ENCODE measurements around the gene CNRIP1.
"Not testable (repeated sequence)": the region's sequence is repeated elsewhere in the genome, so short reads cannot be mapped to it uniquely, and the experiment has no call there.

CNRIP1 gene

GRCh38 chr2:68311033-68311432 is 8.7 kb downstream of the CNRIP1 start:
- Histone ChIP-seq H2AFZ (ENCODE audit: low read depth, low read length) (no peak overlapping the region), H3K27ac (ENCODE audit: low read length, poor library complexity, severe bottlenecking) (no peak overlapping the region), H3K9me3 (ENCODE audit: control insufficient read depth, low read length) (no peaks in the 10 kb centered on the region), H2BK15ac (ENCODE audit: low read depth, poor library complexity, severe bottlenecking) (no peak overlapping the region), H3K9ac (ENCODE audit: low read length) (peak overlapping the region; percentile 37), H3K27me3 (ENCODE audit: control insufficient read depth in 1 of 2, insufficient read depth in 1 of 2, low read length in 2 of 2) (no peaks in the 10 kb centered on the region), H3K4me3 (ENCODE audit: insufficient read depth in 1 of 2, low read depth in 1 of 2, low read length in 2 of 2) (peak overlapping the region in 1 of 2 experiments; percentile 52), H3K18ac (ENCODE audit: low read depth in 1 of 2, low read length in 2 of 2) (no peak overlapping the region), H3K4ac (ENCODE audit: low read depth in 1 of 2, low read length in 2 of 2) (no peak overlapping the region), H2AK5ac (ENCODE audit: low read length, severe bottlenecking) (no peak overlapping the region), H3K79me1 (replicated peaks; ENCODE audit: low read length, poor library complexity, severe bottlenecking) (no peaks in the 10 kb centered on the region), H4K8ac (ENCODE audit: low read length) (no peak overlapping the region), H3K23ac (ENCODE audit: low read length in 2 of 2) (no peak overlapping the region), H2BK120ac (ENCODE audit: low read depth, low read length) (no peak overlapping the region), H3K4me1 (ENCODE audit: control insufficient read depth, insufficient read depth, low read depth, low read length) (no peaks in the 10 kb centered on the region), H2BK12ac (ENCODE audit: low read length in 2 of 2) (no peak overlapping the region), H2BK5ac (ENCODE audit: low read depth, low read length, poor library complexity, severe bottlenecking) (no peak overlapping the region), H3K36me3 (ENCODE audit: control insufficient read depth in 1 of 2, insufficient read depth in 2 of 2, low read depth in 1 of 2, low read length in 2 of 2) (peaks cover 0 to 28% of the 10 kb centered on the region in 2 experiments), H3K4me2 (ENCODE audit: low read length, poor library complexity, severe bottlenecking) (no peak overlapping the region), H4K91ac (ENCODE audit: low read length) (no peak overlapping the region), H3K14ac (ENCODE audit: low read length in 2 of 2) (no peak overlapping the region)
- DNase-seq, result no peak

DNA sequence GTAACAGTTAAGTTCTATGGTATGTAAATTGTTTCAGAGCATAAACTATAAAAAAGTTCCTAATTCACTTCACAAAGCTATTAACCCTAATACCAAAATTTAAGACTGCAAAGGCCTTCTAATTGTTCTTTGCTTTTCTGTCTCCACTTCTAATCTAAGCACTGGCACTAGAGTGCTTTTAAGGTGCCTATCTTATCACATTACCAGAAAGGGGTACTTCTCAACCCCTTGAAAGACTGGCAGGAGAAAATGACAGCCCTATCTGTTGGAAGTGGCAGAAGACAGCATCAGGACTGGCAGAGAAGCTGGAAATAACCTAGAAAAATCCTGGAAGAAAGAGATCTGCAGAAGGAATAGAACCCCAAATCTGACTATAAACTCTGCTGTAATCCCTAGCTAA is 10.3 kb downstream of the CNRIP1 start:
- Histone ChIP-seq H2BK5ac (ENCODE audit: low read depth, low read length, poor library complexity, severe bottlenecking) (no peak overlapping the region), H2AK5ac (ENCODE audit: low read length, severe bottlenecking) (no peak overlapping the region)

GRCh38 chr2:68303902-68304272 is 15.9 kb downstream of the CNRIP1 start:
- not testable (repeated sequence) for H2BK12ac ChIP-seq (ENCODE audit: low read length in 2 of 2); H3K79me1 ChIP-seq (replicated peaks; ENCODE audit: low read length, poor library complexity, severe bottlenecking); H3K14ac ChIP-seq (ENCODE audit: low read length in 2 of 2); H3K4me1 ChIP-seq (ENCODE audit: control insufficient read depth, insufficient read depth, low read depth, low read length); H3K9ac ChIP-seq (ENCODE audit: low read length); H3K4me3 ChIP-seq (ENCODE audit: insufficient read depth in 1 of 2, low read depth in 1 of 2, low read length in 2 of 2); H3K4me2 ChIP-seq (ENCODE audit: low read length, poor library complexity, severe bottlenecking); H3K18ac ChIP-seq (ENCODE audit: low read depth in 1 of 2, low read length in 2 of 2); H3K36me3 ChIP-seq (ENCODE audit: control insufficient read depth in 1 of 2, insufficient read depth in 2 of 2, low read depth in 1 of 2, low read length in 2 of 2); H4K91ac ChIP-seq (ENCODE audit: low read length); H2AFZ ChIP-seq (ENCODE audit: low read depth, low read length); DNase-seq; H3K27ac ChIP-seq (ENCODE audit: low read length, poor library complexity, severe bottlenecking); H4K8ac ChIP-seq (ENCODE audit: low read length); H2BK15ac ChIP-seq (ENCODE audit: low read depth, poor library complexity, severe bottlenecking); H2AK5ac ChIP-seq (ENCODE audit: low read length, severe bottlenecking); H3K23ac ChIP-seq (ENCODE audit: low read length in 2 of 2); H3K4ac ChIP-seq (ENCODE audit: low read depth in 1 of 2, low read length in 2 of 2); H2BK120ac ChIP-seq (ENCODE audit: low read depth, low read length); H2BK5ac ChIP-seq (ENCODE audit: low read depth, low read length, poor library complexity, severe bottlenecking); H3K27me3 ChIP-seq (ENCODE audit: control insufficient read depth in 1 of 2, insufficient read depth in 1 of 2, low read length in 2 of 2); H3K9me3 ChIP-seq (ENCODE audit: control insufficient read depth, low read length)
- 100% methylated on average over 1 of the region's 1 CpG for WGBS

More for the DNA sequence above, 10.3 kb downstream of the CNRIP1 start:
- Histone ChIP-seq H3K4ac (ENCODE audit: low read depth in 1 of 2, low read length in 2 of 2) (no peak overlapping the region), H3K14ac (ENCODE audit: low read length in 2 of 2) (no peak overlapping the region), H3K79me1 (replicated peaks; ENCODE audit: low read length, poor library complexity, severe bottlenecking) (no peaks in the 10 kb centered on the region), H2BK15ac (ENCODE audit: low read depth, poor library complexity, severe bottlenecking) (no peak overlapping the region), H2AFZ (ENCODE audit: low read depth, low read length) (no peak overlapping the region), H3K4me3 (ENCODE audit: insufficient read depth in 1 of 2, low read depth in 1 of 2, low read length in 2 of 2) (no peak overlapping the region), H3K4me2 (ENCODE audit: low read length, poor library complexity, severe bottlenecking) (no peak overlapping the region), H3K4me1 (ENCODE audit: control insufficient read depth, insufficient read depth, low read depth, low read length) (no peaks in the 10 kb centered on the region), H4K8ac (ENCODE audit: low read length) (no peak overlapping the region), H3K27ac (ENCODE audit: low read length, poor library complexity, severe bottlenecking) (no peak overlapping the region), H3K9ac (ENCODE audit: low read length) (no peak overlapping the region), H3K18ac (ENCODE audit: low read depth in 1 of 2, low read length in 2 of 2) (no peak overlapping the region), H4K91ac (ENCODE audit: low read length) (no peak overlapping the region), H3K36me3 (ENCODE audit: control insufficient read depth in 1 of 2, insufficient read depth in 2 of 2, low read depth in 1 of 2, low read length in 2 of 2) (peaks cover 0 to 14% of the 10 kb centered on the region in 2 experiments), H3K23ac (ENCODE audit: low read length in 2 of 2) (no peak overlapping the region), H3K27me3 (ENCODE audit: control insufficient read depth in 1 of 2, insufficient read depth in 1 of 2, low read length in 2 of 2) (no peaks in the 10 kb centered on the region), H2BK12ac (ENCODE audit: low read length in 2 of 2) (no peak overlapping the region), H3K9me3 (ENCODE audit: control insufficient read depth, low read length) (no peaks in the 10 kb centered on the region), H2BK120ac (ENCODE audit: low read depth, low read length) (no peak overlapping the region)
- no peak for DNase-seq

DNA sequence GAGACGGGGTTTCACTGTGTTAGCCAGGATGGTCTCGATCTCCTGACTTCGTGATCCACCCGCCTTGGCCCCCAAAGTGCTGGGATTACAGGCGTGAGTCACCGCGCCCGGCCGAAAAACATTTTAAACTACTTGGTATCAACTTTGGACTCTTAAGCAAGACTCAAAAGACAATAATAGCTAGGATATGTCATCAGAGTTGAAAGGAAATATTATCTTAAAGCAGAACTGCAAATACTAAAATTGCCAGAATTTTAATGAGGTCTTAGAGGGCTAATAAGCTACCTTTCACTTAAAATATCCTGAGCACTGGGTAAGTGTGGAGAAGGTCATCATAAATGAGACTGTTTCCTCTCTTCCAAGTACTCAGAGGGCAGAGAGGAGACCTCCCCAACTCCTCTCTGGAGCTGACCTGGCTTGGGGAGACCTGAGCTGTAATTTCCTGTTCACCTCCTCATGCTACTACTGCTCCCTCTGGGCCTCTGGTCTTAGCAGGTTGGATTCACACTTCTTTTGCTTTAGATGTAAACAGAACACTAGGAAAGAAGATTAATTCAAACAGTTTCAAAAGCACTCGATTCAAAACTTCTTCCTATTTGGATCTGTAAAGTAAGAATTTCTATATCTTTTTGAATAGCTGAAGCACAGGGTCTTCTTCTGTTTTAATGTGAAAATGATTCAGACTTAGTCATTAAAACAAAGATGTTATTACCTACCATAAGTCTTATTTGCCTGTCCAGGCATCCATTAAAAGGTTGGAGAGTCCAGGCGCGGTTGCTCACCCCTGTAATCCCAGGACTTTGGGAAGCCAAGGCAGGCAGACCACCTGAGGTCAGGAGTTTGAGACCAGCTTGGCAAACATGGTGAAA is 16.5 kb downstream of the CNRIP1 start:
- H2BK15ac ChIP-seq (ENCODE audit: low read depth, poor library complexity, severe bottlenecking), result no peak overlapping the region
- no peak overlapping the region for H2BK5ac ChIP-seq (ENCODE audit: low read depth, low read length, poor library complexity, severe bottlenecking)
- no peak overlapping the region for H3K18ac ChIP-seq (ENCODE audit: low read depth in 1 of 2, low read length in 2 of 2)
- H3K9me3 ChIP-seq (ENCODE audit: control insufficient read depth, low read length), result no peaks in the 10 kb centered on the region
- no peak overlapping the region for H2BK120ac ChIP-seq (ENCODE audit: low read depth, low read length)
- H4K8ac ChIP-seq (ENCODE audit: low read length), result no peak overlapping the region
- H2AFZ ChIP-seq (ENCODE audit: low read depth, low read length), result no peak overlapping the region
- H3K4me1 ChIP-seq (ENCODE audit: control insufficient read depth, insufficient read depth, low read depth, low read length), result no peaks in the 10 kb centered on the region
- no peak overlapping the region for H4K91ac ChIP-seq (ENCODE audit: low read length)
- WGBS, result 98% methylated on average over 5 of the region's 12 CpGs
- H3K36me3 ChIP-seq (ENCODE audit: control insufficient read depth in 1 of 2, insufficient read depth in 2 of 2, low read depth in 1 of 2, low read length in 2 of 2), result peaks cover 0 to 7% of the 10 kb centered on the region in 2 experiments
- H3K27ac ChIP-seq (ENCODE audit: low read length, poor library complexity, severe bottlenecking), result no peak overlapping the region
- H3K27me3 ChIP-seq (ENCODE audit: control insufficient read depth in 1 of 2, insufficient read depth in 1 of 2, low read length in 2 of 2), result no peaks in the 10 kb centered on the region
- H3K4ac ChIP-seq (ENCODE audit: low read depth in 1 of 2, low read length in 2 of 2), result no peak overlapping the region
- no peak overlapping the region for H3K9ac ChIP-seq (ENCODE audit: low read length)
- no peak overlapping the region for H3K23ac ChIP-seq (ENCODE audit: low read length in 2 of 2)
- no peak overlapping the region for H3K14ac ChIP-seq (ENCODE audit: low read length in 2 of 2)
- DNase-seq, result no peak
- no peak overlapping the region for H3K4me2 ChIP-seq (ENCODE audit: low read length, poor library complexity, severe bottlenecking)
- no peak overlapping the region for H3K4me3 ChIP-seq (ENCODE audit: insufficient read depth in 1 of 2, low read depth in 1 of 2, low read length in 2 of 2)
- H2AK5ac ChIP-seq (ENCODE audit: low read length, severe bottlenecking), result no peak overlapping the region
- H3K79me1 ChIP-seq (replicated peaks; ENCODE audit: low read length, poor library complexity, severe bottlenecking), result no peaks in the 10 kb centered on the region
- H2BK12ac ChIP-seq (ENCODE audit: low read length in 2 of 2), result no peak overlapping the region
